RKO (cell line): ENCODE measurements around the gene GPR161.
"Not testable (repeated sequence)": the region's sequence is repeated elsewhere in the genome, so short reads cannot be mapped to it uniquely, and the experiment has no call there.

Experiments
- DNase-seq: peaks from one replicate; pipeline ENCODE4 v3.0.0-alpha.2; 2016; ENCODE audit warnings: low spot score

The GPR161 gene

DNA sequence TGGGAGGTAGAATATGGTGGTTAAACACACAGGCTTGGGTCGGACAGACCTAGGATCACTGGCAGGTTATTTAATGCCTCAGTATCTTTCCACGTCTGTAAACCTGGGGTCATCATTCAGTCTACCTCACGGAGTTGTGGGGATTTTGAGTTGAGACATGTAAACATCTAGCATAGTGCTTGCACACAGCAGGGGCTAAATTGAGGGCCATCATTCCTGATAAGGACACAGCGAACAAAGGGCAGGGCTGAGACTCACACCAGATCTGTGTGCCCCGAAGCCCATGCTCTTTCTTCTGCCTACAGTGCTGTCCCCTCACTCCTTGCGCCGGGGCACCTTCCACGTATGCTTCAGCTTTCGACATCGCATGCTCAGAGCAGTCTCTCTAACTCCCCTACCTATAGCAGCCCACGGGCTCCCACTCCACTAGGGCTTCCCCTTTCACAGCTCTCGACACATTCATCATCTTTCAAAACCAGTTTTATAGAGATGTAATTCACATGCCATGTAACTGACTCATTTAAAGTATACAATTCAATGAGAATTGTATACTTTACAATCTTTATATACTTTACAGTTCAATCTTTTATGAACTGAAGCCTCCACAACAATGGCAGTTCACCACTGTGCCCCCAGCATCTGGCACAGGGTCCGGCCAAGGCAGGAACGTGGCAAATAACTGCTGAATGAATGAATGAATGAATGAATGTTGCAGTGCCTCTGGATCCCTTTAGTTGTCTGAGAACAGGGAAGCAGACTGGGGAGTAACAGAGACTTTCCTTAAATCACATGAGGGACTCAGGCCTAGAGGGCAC lies 48.0 kb downstream of the GPR161 start:
- no peak for DNase-seq

DNA sequence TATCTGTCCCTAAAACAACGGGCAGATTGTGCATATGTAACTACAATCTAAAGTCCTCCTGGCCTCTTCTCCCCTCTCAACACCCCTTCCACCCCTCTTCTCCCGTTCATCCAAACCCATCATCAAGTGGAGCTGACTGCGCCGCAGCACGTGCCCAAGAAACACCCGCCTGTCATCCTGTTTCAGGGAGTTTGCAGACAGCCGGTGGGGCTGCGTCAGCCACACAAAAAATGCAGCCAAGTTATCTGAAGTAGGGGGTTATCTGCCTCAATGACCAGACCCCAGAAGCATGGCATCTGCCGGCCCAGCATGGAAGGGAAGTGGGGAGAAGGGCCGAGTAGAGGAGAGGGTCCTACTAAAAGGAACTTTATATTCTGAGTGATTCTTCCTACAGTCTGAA lies 49.0 kb downstream of the GPR161 start:
- DNase-seq, result no peak

DNA sequence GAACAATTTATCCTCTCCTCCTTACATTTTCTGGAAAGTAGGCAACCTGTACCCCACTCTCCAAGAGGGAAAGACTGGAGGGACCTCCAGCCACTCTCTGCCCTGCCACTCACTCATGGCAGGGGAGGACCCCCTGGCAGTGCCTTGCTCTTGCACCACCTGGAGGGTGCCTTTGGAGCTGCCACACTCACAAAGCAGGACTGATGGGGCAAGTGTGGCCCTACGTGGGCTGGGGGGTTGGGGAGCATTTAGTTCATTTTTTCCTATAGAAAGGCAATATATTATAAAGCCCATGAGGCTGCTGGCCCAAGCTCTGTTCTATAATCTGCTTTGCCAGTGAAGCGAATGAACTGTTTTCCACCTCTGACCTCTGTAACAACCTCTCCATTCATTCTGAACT lies 50.3 kb downstream of the GPR161 start:
- DNase-seq, result no peak

DNA sequence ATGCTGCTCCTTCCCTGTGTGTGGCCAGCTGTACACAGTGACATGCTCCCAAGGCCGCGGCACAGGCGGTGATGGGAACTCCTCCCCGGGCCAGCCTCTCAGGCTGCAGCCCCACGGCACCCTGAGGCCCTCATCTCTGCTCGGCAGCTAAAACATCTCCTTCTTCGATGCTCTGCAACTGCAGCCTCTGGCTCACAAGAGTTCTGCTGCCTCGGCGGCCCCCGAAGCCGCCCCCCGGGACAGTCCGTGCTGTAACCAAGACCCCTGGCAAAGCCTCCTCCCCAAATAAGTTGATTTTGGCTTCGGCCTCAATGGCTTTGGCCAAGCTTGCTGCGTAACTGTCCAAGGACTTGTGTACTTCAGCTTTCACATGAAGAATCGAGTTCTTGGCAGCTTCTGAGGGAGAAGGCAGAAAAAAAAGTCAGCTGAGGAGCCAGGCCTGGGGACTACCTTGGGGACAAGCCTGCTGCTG lies 51.3 kb downstream of the GPR161 start:
- no peak for DNase-seq

DNA sequence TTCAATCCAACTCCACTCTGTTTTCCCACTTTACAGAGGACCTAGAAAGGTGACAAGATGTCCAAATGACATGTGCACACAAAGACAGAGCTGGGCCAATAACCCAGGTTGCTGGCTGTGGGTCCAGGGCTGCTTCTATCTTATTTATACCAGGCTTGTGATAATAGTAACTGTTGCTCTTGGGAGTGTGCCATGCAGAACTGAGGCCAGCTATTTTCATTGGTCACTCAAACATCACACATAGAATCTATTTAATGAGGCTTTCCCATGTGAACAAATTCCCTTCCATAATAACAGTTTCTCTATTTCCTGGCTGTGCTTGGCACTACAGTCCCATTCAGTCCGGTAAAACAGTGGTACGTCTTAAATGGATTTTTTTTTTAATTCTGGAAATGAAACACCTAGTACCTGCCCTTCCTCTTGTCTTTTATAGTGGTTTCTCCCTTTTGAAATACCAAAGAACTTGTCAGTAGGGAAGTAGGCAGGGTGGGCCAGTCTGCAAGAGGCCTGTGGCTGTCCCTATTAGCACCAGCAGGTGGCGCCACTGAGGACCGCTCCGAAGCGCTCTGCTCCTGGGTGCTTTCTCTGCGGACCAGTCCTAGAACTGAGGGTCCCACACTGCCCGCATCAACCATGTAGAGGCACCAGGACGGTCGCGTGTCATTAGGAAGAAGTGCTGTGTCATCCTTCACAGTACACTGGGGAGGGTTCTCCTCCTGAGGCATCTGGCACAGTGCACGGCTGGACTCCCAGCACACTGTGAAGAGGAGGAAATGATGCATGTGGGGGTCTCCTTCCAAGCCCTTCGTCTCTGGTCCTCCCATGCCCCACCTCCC lies 52.1 kb downstream of the GPR161 start:
- DNase-seq, result peak; percentile 7

DNA sequence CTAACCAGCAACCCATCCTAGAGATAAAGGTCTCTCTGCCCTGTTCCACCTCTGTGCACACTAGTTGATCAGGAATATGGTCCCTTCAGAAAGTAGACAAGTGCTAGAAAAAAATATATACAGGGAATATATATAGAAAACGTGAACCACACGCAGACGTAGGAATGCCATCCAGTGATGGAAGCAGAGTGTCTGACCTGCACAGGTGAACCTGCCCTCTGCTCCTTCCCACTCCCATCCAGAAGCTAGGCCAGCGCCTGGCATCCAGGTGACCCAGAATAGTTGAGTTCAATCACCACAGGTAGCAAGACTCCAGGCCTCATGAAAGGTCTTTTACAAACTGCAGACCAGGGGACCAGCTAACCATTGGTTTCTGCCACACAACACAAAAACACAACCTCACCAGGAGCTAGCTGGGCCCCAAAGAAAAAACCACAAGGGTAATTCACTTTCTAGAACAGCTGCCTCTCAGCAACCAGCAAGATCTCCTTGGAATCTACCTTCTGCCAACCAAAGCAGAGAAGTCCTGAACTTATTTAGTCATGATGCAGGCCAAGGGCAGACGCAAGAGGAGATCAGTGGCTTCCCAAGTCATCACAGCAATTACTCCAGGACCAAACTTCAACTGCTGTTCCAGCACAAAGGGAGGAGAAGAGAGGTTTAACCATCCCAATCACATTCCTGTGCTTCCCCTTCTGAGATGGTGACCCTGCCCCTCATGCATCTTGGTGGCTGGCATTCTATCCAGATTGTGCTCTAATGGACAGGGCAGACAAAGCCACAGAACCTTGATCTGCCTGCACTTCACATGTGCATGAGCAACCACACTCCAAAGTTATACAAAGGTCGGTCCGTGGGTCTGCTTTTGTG lies 53.0 kb downstream of the GPR161 start:
- DNase-seq, result no peak

DNA sequence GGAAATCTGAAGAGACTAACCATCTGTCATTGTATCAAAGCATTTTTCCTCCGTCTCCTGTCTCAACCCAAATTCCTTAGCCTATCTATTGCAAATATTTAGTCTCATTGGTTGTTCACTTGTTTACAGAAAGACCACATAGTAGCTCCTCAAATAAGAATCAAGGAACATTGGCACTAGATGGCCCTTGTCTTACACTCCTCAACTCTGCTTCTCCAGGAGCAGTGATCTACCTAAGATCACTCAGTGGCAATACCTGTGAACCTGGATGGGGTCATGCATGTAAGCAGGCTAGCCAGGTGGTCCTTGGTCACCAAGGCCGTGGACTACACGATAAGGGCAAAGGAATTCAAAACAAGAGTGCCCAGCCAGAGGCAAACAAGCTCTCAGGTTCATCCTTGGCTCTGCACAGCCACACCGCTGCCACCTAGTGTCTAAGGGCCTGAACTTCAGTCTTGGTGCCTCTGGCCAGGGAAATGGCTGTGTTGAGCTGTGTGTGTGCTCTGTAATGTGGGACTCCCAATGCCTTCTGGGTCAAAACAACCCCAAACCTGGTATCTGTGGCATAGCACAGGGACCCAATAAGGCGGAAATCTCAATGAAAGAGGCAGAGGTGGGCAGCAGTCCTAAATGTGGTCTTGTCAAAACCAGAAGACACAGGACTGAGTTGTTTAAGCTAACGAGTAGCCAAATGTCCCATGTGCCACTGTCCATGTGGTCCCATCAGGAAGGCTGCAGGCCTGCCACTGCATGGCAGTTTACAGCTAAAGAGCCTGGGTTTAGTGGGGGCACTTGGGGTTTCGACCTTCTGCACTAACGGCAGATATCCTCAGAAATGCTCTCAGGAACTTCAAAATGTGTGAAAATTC lies 54.5 kb downstream of the GPR161 start:
- DNase-seq, result peak; percentile 79

DNA sequence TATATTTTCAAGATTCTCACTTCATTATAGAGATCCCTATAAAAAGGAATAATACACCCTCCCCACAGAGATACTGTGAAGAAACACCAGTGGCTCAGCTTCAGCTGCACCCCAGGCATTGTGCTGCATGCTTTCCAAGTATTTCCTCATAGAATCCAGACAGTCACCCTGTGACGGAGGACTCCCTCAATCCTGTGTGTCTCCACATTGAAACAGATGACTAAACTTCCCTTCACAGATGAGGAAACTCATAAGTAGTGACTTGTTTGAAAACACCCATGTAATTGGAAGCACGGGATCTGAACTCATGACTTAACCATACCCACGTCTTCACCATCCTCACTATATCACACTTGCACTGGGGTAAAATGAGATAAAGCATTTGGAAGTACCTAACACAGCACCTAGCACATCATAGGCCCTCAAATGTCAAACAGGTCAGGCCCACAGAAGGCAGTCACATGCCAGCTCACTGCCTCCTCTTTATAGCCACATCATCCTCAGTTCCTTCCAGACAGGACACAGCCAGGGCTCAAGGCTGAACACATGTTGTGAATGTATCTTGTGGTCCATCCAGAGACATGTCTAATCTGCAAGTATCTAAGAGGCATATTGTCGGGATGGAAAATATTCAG lies 55.2 kb downstream of the GPR161 start:
- DNase-seq, result peak; percentile 26

DNA sequence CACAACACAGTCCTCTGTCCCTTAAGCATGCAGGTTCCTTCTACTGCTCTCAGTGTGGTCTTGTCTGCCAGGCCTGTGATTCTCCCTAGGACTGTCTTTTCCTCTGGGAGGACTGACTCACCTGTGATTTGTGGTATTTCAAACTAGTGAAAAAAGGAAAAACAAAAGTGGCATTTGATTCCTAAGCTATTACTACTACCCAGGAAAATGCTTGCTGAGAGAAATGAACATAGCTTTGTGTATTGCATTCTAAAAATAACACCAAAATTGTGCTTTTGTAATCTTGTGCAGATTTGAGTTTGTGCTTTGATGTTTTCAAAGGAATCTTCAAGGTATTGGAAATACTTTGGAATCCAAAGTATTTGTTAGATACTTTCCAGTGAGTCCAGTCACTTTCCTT lies 57.0 kb downstream of the GPR161 start:
- no peak for DNase-seq

DNA sequence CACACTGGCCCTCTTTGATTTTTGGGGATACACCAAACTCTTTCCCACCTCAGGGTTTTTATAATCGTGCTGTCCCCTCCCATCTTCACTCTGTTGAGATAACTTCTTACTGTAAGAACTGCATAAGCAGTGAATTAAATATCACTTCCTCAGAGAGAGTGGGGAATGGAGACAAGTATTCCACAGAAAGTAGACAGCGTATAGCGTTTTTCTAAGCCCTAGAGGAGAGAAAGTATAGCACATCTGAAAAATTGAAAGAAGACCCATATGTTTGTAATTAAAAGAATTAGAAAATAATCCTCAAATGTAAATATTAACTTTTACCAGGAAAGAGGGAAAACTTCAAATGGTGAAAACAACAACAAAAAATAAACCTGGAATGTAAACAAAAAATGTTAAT lies 67.3 kb downstream of the GPR161 start:
- no peak for DNase-seq

DNA sequence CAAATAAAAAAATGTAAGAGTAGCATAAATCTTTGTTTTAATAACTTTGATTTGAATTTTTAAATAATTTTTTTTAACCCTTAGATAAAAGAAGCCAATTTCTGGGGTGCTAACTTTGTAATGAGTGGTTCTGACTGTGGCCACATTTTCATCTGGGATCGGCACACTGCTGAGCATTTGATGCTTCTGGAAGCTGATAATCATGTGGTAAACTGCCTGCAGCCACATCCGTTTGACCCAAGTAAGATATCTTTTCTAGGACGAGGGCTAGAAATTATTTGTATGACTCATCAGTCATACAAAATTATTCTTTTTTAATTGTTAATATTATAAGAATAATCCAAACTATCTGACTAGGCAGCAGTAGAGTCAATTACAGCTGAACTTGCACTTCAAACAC lies 71.2 kb downstream of the GPR161 start:
- no peak for DNase-seq

DNA sequence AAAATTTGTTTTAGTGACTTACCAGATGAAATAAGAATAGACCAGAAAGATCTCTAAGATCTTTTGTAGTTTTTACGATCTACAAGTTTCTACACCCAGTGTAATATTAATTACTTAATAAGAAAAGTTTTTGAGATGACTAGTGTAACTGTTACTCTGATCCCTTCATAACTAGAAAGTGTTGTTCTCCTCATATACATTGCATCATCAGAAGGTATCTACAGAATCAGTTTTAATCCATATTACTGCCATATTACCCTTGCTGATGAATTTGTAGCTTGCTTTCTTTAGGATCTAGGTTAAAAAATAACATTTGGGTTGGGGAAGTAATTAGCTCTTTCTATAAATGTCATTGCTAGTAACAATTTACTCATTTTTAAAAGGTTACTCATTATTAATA lies 72.5 kb downstream of the GPR161 start:
- no peak for DNase-seq

DNA sequence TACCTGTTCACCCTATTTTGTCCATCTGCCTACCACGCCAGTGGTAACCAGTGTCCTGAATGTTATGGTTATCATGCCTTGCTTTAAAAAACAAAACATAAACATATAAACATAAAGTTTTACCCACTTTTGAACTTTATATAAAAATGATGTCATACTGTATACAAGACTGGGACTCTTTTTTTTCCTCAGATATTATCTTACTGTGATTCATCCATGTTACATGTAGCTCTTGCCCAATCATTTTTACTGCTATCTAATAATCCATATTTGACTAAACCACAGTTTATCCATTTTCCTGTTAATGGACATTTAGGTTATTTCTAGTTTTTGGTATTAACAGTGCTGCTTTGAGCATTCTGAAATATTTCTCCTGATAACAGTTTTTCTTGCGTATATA lies 78.8 kb downstream of the GPR161 start:
- DNase-seq, result no peak

DNA sequence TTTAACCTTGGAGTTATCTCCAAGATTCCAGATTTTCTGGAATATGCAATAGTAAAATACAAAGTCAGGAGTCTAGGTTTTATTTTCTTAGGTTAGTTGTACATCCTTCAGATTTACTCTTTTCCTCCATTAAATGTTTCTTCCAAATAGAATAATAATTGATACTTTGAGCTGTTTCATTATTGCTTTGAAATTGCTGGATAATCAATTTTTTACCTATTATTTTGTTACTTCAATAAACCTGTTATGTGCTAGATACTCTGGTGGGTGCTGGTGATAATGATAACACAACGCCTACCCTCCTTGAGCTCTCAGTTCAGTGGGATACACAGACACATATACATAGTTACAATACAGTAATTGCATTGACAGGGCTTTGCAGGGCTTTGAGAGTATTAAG lies 79.4 kb downstream of the GPR161 start:
- DNase-seq, result no peak

DNA sequence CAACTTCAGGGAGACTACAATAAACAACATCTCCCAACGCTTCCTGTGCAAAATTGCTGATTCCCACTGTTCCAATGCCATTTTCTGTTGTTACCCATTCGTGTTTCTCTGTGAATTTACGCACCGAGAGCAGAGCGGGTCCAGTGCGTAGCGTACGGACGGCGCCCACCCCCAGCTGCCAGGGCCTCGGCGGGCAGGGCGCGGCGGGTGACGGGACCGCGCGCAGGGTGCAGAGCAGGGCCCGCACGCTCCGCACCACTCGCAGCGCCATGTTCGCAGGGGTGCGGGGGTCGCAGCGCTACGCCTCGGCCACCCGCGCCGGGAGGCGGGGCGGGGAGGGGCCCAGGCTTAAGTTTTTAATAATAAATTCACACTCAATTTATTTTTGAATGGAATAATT lies 80.6 kb downstream of the GPR161 start:
- not testable (repeated sequence) for DNase-seq

DNA sequence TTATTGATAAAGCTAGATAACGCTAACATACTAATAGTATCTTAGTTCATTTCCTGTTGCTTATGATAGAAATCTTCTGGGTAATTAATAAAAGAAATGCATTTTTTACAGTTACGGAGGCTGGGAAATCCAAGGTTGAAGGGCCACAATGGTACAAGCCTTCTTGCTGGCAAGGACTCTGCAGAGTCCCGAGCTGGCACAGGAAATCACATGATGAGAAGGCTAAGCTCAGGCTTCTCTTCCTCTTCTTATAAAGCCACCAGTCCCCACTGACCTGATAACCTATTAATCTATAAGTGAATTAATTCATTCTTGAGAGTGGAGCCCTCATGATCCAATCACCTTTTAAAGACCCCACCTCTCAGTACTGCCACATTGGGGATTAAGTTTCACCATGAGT lies 82.6 kb downstream of the GPR161 start:
- no peak for DNase-seq

DNA sequence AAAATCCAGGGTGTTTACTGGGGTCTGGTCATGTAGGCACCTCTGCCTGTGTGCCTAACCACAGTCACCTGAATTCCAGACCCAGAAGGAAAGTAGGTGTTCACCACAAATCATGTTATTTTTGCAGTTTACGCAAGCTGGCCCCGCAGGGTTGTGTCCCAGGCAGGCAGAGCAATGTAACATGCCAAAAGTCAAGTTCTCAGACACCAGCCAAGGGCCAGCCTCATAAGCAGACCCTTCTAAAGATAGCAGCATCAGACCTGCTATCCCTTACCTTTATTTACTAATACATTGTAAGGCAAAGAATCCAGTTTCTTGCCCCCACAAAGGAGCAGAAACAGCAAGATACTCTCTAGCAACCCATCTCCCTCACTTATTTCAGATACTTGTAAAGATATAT lies 83.0 kb downstream of the GPR161 start:
- DNase-seq, result no peak

DNA sequence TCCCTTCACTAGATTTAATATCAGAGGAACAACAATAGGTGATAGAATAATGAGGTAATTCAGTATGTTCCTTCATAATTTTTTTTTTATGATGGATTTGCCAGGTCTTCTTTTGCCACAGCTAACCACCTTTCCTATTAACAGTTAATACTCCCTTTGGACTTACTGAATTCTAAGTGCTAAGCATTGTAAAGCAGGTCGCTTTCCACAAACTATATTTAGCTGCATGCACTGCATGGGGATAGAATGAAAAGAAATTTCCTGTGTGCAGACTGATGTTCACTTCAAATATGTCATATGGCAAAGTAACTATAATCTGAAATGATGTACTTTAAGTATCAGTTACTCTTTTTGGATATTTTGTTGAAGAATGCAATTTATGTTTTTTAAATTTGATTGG lies 85.8 kb downstream of the GPR161 start:
- no peak for DNase-seq

DNA sequence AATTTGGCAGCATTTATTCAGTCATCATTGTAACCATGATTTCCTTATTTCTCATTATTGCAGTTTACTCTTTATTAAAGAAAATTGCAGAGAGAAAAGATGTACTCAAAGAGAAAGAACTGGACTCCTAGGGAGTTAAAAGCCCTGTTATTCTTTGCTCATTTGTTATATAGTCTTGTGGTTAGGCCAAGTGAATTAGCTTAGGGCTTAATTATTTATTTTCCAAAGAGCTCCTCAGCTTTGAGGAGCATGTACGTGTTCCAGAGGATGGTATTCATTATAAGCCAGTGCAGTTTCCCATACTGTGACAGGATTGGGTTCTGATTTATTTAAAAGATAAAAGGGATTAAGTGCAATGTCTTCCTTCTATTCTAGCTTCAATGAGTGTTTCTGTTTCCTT lies 86.4 kb downstream of the GPR161 start:
- DNase-seq, result no peak

DNA sequence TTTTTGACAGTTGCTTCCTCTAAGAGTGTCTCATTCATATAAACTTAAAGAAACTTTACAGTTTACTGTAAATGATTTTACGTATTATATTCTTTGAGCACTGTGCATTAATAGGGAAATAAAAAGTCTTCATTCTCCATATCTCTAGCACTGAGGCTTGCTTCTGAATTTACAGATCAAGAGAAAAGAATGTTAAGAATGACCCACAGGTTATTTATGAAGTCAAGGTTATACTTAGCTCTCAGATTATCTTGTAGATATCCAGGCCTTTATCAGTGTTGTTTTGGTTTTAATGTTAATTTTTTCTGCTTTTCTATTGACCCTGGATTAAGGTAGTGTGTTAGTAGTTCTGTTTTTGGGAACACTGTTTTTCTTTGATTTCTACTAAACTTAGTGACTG lies 91.4 kb downstream of the GPR161 start:
- DNase-seq, result no peak

DNA sequence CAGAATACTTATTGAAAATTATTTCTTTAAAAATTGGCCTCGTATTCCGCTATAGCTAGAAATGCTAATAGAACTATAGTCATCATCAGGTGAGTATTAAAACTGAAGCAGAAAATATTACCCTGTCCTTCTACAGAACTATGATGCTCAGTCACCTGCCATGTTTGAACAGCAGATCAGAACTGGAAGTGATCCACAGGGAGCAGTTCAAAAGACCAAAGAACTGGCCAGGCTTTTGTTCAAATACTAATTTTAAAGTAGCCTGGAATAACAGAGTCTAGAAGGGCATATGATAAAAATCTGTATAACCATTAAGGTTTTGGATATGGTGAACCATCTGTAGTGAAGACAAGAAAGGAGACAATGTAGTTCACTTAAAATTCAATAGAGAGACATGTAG lies 94.4 kb downstream of the GPR161 start:
- no peak for DNase-seq
